UCSD-AML1 (cell line): Measurements from ENCODE around the gene RPP21.
"Not testable (repeated sequence)": the region's sequence is repeated elsewhere in the genome, so short reads cannot be mapped to it uniquely, and the experiment has no call there.

ENCODE experiments used
- DNase-seq: peaks from one replicate; lab custom pipeline; 2025; ENCODE audit not compliant: unreplicated experiment; lab: John Stamatoyannopoulos, UW

RPP21 gene

GRCh38 chr6:30329331-30329730 lies 15.6 kb upstream of the RPP21 start:
- no peak for DNase-seq

- no peak for DNase-seq
These were observed 13.0 kb upstream of the RPP21 start for GRCh38 chr6:30331981-30332380.

GRCh38 chr6:30334075-30334783 lies 10.7 kb upstream of the RPP21 start:
- no peak for DNase-seq

- no peak for DNase-seq
These were observed 4.3 kb upstream of the RPP21 start for GRCh38 chr6:30340589-30341054.

GRCh38 chr6:30341218-30341617 lies 3.7 kb upstream of the RPP21 start:
- DNase-seq, result no peak

GRCh38 chr6:30341728-30342127 lies 3.2 kb upstream of the RPP21 start:
- DNase-seq, result no peak

GRCh38 chr6:30344191-30344867 lies 627 bp upstream of the RPP21 start:
- DNase-seq, result no peak

GRCh38 chr6:30345852-30346251 lies 896 bp downstream of the RPP21 start:
- DNase-seq, result no peak

GRCh38 chr6:30348957-30349356 lies 4.0 kb downstream of the RPP21 start:
- DNase-seq, result no peak

GRCh38 chr6:30349421-30350177 lies 4.6 kb downstream of the RPP21 start:
- no peak for DNase-seq

GRCh38 chr6:30350524-30350923 lies 5.6 kb downstream of the RPP21 start:
- DNase-seq, result no peak

GRCh38 chr6:30352550-30352949 lies 7.6 kb downstream of the RPP21 start:
- no peak for DNase-seq

- no peak for DNase-seq
These were observed 10.3 kb downstream of the RPP21 start for GRCh38 chr6:30355281-30355680.

- no peak for DNase-seq
These were observed 11.6 kb downstream of the RPP21 start for GRCh38 chr6:30356536-30356935.

GRCh38 chr6:30357678-30358540 lies 13.0 kb downstream of the RPP21 start:
- DNase-seq, result no peak

GRCh38 chr6:30359276-30359675 lies 14.3 kb downstream of the RPP21 start:
- DNase-seq, result no peak

GRCh38 chr6:30360139-30360538 lies 15.2 kb downstream of the RPP21 start:
- DNase-seq, result no peak

GRCh38 chr6:30361661-30362060 lies 16.7 kb downstream of the RPP21 start:
- DNase-seq, result no peak

GRCh38 chr6:30363459-30363858 lies 18.5 kb downstream of the RPP21 start:
- DNase-seq, result no peak

- no peak for DNase-seq
These were observed 19.6 kb downstream of the RPP21 start for GRCh38 chr6:30364591-30364990.

- not testable (repeated sequence) for DNase-seq
These were observed 24.3 kb downstream of the RPP21 start for GRCh38 chr6:30369280-30369679.
